MV-4-11 (cell line): ENCODE measurements around the gene CXCR5.

Experiments used
- DNase-seq: peaks from one replicate; lab custom pipeline; 2025; lab: John Stamatoyannopoulos, UW

Gene CXCR5

GRCh38 chr11:118899296-118899688 lies 15.6 kb downstream of the CXCR5 start:
- no peak for DNase-seq

GRCh38 chr11:118899706-118900360 lies 16.1 kb downstream of the CXCR5 start:
- no peak for DNase-seq

GRCh38 chr11:118900535-118901384 lies 17.1 kb downstream of the CXCR5 start:
- DNase-seq = no peak

- no peak for DNase-seq
Measured at GRCh38 chr11:118901494-118902335, 18.0 kb downstream of the CXCR5 start.

- DNase-seq = no peak
Measured at GRCh38 chr11:118902336-118903203, 18.9 kb downstream of the CXCR5 start.

GRCh38 chr11:118903204-118904015 lies 19.7 kb downstream of the CXCR5 start:
- no peak for DNase-seq

GRCh38 chr11:118907051-118908042 lies 23.7 kb downstream of the CXCR5 start:
- peak; percentile 55 for DNase-seq

- no peak for DNase-seq
Measured at GRCh38 chr11:118908264-118908663, 24.6 kb downstream of the CXCR5 start.

- DNase-seq = no peak
Measured at GRCh38 chr11:118908901-118909618, 25.4 kb downstream of the CXCR5 start.

GRCh38 chr11:118909619-118910308 lies 26.1 kb downstream of the CXCR5 start:
- DNase-seq = no peak

GRCh38 chr11:118910309-118911112 lies 26.8 kb downstream of the CXCR5 start:
- peak; percentile 58 for DNase-seq

- DNase-seq = no peak
Measured at GRCh38 chr11:118911113-118911879, 27.6 kb downstream of the CXCR5 start.

GRCh38 chr11:118911880-118912741 lies 28.4 kb downstream of the CXCR5 start:
- peak; percentile 16 for DNase-seq

GRCh38 chr11:118912742-118913410 lies 29.2 kb downstream of the CXCR5 start:
- DNase-seq = peak; percentile 25
